Right lobe of liver (tissue), 6 donors: ENCODE results near the gene UBE2N. TPM values are rescaled to one million over a fixed set of nuclear protein-coding genes. Genes with fewer than 3 reads are reported as not detected.

Source experiments
- ATAC-seq, 4 donors: fragments of 200-7000 bp; cut with Tn5 transposase; one replicate each; pipeline ENCODE4 v1.9.1; 2020; ENCODE audit warnings: mild to moderate bottlenecking in 4 of 4, moderate library complexity in 4 of 4
- DNase-seq, 3 donors: peaks; one replicate each; pipeline ENCODE4 v3.0.0-alpha.2; 2020
- H3K27ac ChIP-seq, 3 donors: fragments of 200-600 bp; one replicate each; pipeline ENCODE4 v1.8.0; 2022
- H3K27me3 ChIP-seq, 2 donors: fragments of 200-600 bp; one replicate each; pipeline ENCODE4 v1.8.0; 2022
- H3K36me3 ChIP-seq, 4 donors: fragments of 200-600 bp; sonication (generic) in 1 of 4; one replicate each; pipeline versions ENCODE4 v1.5.1 to v1.8.0; 2017 to 2022; ENCODE audit warnings: control low read depth in 1 of 4
- H3K4me1 ChIP-seq, 4 donors: fragments of 200-600 bp; sonication (generic) in 1 of 4; one replicate each; pipeline versions ENCODE4 v1.5.1 to v1.8.0; 2017 to 2022; ENCODE audit warnings: control low read depth in 1 of 4
- H3K4me3 ChIP-seq, 3 donors: fragments of 200-600 bp; one replicate each; pipeline ENCODE4 v1.8.0; 2022
- H3K9me3 ChIP-seq, 4 donors: fragments of 200-600 bp; sonication (generic) in 1 of 4; one replicate each; pipeline versions ENCODE4 v1.5.1 to v1.8.0; 2017 to 2022; ENCODE audit warnings: control low read depth in 1 of 4
- POLR2A ChIP-seq: fragments of 450-650 bp; IDR thresholded peaks from one replicate; pipeline ENCODE4 v1.6.1; 2017; ENCODE audit warnings: antibody characterized with exemption, mild to moderate bottlenecking
- WGBS: methylation state at CpG from one replicate; pipeline ENCODE4 v1.1.6; 2018; ENCODE audit warnings: low coverage, low lambda C conversion rate; ENCODE audit not compliant: insufficient coverage; ENCODE audit errors: missing lambda C conversion rate; 5-methylcytosine and 5-hydroxymethylcytosine counted together
- intact Hi-C, 2 donors: fragments of 100-400 bp; cut with DNase I; formaldehyde crosslinking; loops; one replicate each; pipeline versions ENCODE4 v1.11.2 to v1.14.1; 2022
- total RNA-seq, 6 experiments: library from RNA; depleted of rRNA in 2 of 6; stranded (reverse); fragments of >200 nt in 2 of 6; fragmentation: NEBNext Ultra II Directional in 3 of 6; extraction: Animal tissue kit (Norgen Biotek cat#: 25700) in 3 of 6; gene quantifications; one replicate each; pipeline versions ENCODE4 v1.1.0 to v1.2.4, GENCODE V29; 2016 to 2023
- TF ChIP-seq, protein P1 (sequence below), 4 donors: fragments of 200-600 bp in 3 of 4; fragments of 450-650 bp in 1 of 4; IDR thresholded peaks; one replicate each; pipeline versions ENCODE4 v1.5.1 to v1.8.0; 2016 to 2022; ENCODE audit warnings: antibody characterized with exemption in 4 of 4, mild to moderate bottlenecking in 2 of 4
- donor health status: DM: no; HTN: yes; CAD: no.
- donor health status: DM: no; HTN: no; CAD: no.
- donor health status: DM: no; HTN: no; CAD: no.
- donor health status: DM: no; HTN: yes; CAD: no.
- donor health status: DM: no; HTN: yes; CAD: no.

UBE2N gene
- total RNA-seq, 6 experiments from 2014 or later: 22.0 to 36.2 (median 28.6) TPM

DNA sequence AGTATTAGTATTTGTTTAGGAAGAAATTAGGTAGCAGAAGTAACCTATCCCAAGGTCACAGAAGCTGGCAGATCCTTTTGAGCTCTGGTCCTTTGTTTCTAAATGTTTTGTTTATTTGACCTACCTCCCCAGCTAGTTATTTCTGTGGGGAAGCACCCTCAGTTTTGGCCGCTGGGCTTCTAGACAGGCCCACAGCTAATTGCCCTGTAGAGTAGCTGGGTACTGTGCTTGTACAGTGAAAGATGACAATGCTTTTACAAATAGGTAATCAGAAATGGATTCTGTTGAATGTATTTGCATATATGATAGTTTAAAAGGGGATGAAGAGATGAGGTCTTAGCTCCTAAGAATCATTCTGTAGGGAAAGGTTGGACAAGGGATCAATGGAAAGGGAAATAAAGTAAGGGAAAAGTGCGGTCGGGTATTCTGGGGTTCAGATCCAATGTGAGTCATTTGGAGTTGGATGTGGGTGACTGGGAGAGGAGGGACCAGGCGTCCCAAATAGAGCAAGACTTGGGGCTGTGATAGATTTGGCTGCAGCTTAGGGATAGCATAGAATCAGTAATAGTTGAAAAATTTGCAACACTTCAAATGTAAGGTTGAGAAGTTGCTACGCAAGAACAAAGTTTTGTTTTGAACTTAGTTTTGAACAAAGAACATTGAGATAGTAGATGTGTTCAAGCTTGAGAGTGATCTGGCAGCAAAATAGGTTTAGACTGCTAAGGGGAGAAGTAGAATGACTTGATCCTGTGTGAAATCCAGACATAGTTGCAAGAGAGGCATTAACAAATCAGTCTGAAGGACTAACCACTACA, 60.4 kb downstream of the UBE2N start:
- Histone ChIP-seq H3K27me3 (no peaks in the 10 kb centered on the region), H3K9me3 (no peaks in the 10 kb centered on the region), H3K36me3 (no peaks in the 10 kb centered on the region), H3K4me1 (peaks cover 4 to 27% (median 5%) of the 10 kb centered on the region in 4 donors), H3K4me3 (peak overlapping the region in 1 of 3 donors; percentile 75), H3K27ac (peak overlapping the region in 2 of 3 donors; percentile 29 to 99)
- 44% methylated on average over 5 of the region's 5 CpGs for WGBS
- intact Hi-C loops: no loop called here
- TF ChIP-seq POLR2A: no peak
- TF ChIP-seq, protein P1, sequence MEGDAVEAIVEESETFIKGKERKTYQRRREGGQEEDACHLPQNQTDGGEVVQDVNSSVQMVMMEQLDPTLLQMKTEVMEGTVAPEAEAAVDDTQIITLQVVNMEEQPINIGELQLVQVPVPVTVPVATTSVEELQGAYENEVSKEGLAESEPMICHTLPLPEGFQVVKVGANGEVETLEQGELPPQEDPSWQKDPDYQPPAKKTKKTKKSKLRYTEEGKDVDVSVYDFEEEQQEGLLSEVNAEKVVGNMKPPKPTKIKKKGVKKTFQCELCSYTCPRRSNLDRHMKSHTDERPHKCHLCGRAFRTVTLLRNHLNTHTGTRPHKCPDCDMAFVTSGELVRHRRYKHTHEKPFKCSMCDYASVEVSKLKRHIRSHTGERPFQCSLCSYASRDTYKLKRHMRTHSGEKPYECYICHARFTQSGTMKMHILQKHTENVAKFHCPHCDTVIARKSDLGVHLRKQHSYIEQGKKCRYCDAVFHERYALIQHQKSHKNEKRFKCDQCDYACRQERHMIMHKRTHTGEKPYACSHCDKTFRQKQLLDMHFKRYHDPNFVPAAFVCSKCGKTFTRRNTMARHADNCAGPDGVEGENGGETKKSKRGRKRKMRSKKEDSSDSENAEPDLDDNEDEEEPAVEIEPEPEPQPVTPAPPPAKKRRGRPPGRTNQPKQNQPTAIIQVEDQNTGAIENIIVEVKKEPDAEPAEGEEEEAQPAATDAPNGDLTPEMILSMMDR (IDR thresholded peaks at IDR 0.05): no peak
- DNase-seq (no peak), ATAC-seq (no peak)

DNA sequence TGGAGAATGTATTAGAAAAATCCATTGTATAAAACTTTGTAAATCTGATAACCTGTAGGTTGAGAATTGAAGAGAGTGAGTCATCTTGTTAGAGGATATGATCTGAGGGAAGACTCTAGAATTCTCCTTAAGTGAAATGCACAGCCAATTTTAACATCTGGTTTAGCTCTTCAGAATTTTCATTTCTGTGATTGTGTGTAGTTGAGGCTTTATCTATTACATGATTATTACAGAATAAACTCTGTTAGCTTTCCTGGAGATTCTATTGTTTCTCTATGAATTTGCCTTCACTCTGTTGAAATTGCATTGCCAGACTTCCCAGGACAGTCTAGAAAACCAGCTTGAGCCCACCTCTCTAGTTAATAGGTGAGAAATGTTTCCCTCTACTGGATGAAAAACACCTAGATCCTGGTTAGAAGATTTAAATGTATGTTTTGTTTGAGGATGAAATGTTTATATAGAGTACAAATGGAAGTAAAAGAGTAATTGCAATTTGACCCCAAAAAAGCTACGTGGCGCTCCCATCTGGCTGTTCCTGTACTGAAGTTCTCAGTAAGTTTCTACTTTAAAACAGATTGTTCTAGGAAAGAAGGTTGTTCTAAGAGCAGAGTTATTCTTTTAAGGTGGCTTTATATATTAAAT, 61.1 kb downstream of the UBE2N start:
- WGBS: 14% methylated on average over 2 of the region's 2 CpGs
- intact Hi-C loops: no loop called here
- H3K36me3 ChIP-seq: no peaks in the 10 kb centered on the region
- DNase-seq (no peak), ATAC-seq (no peak)
- H3K27ac ChIP-seq: peak overlapping the region; percentile 94 to 99 (median 95)
- TF ChIP-seq, protein P1 (IDR thresholded peaks at IDR 0.05): peak; percentile 21 to 32 (median 24)
- TF ChIP-seq POLR2A: no peak
- H3K4me1 ChIP-seq: peaks cover 4 to 33% (median 9%) of the 10 kb centered on the region in 4 donors
- H3K27me3 ChIP-seq: no peaks in the 10 kb centered on the region
- H3K9me3 ChIP-seq: no peaks in the 10 kb centered on the region
- peak overlapping the region; percentile 75 to 80 (median 79) for H3K4me3 ChIP-seq

DNA sequence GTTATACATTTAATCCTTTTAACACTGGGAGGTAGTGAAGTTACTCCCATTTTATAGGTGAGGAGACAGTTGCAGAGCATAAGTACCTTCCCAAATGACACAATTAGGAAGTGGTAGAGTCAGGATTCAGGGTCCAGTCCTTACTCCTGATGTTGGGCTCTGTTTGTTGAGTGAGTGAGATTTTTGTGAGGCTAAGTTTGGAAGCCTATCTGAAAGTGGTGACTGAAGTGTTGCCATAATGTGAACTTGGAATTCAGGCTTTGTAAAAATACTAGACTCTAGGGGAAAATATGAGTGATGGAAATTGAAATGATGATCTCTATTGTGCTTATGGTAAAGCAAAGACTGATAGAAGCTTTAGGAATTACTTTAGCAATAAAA, 61.8 kb downstream of the UBE2N start:
- intact Hi-C loops: no loop called here
- DNase-seq (no peak), ATAC-seq (no peak)
- no peaks in the 10 kb centered on the region for H3K27me3 ChIP-seq
- TF ChIP-seq POLR2A: no peak
- TF ChIP-seq, protein P1 (IDR thresholded peaks at IDR 0.05): no peak
- H3K9me3 ChIP-seq: no peaks in the 10 kb centered on the region
- H3K36me3 ChIP-seq: no peaks in the 10 kb centered on the region
- peak overlapping the region; percentile 75 to 80 (median 79) for H3K4me3 ChIP-seq
- peak overlapping the region; percentile 94 to 99 (median 95) for H3K27ac ChIP-seq
- peaks cover 4 to 35% (median 10%) of the 10 kb centered on the region in 4 donors for H3K4me1 ChIP-seq

DNA sequence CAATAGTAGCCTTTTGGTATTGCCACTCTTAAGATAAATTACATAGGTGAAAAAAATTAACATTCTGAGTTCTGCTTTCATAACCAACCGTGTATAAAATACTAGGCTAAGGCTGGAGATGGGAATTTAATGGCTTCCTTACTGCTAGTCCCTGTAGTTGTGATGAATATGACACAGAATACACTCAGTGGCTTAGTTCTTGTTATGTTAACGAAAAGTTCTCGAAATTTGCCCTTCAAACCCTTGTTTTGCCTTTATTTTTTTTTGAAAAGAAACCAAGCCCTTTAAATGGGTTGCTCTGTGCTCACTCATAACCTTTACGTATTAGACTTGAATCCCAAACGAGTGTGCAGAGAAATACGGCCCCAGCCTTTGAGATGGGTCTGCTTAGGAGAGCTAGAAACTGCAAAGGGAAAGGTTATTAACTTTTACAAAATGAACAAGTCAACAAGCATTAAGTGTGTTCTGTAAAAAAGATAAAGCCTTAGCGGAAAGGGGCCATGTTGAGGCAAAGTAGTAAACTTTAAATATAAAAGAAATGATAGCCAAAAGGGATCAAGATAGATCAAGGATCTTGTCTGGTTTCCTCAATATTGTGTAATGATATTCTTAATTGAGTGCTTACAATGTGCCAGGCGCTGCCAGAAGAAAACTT, 62.3 kb downstream of the UBE2N start:
- peak overlapping the region; percentile 75 to 80 (median 79) for H3K4me3 ChIP-seq

More for the DNA sequence above, 62.3 kb downstream of the UBE2N start:
- intact Hi-C loops: no loop called here
- H3K9me3 ChIP-seq: no peaks in the 10 kb centered on the region
- TF ChIP-seq, protein P1 (IDR thresholded peaks at IDR 0.05): no peak
- no peak for TF ChIP-seq POLR2A
- H3K4me1 ChIP-seq: peaks cover 4 to 40% (median 13%) of the 10 kb centered on the region in 4 donors
- H3K36me3 ChIP-seq: no peaks in the 10 kb centered on the region
- H3K27ac ChIP-seq: peak overlapping the region; percentile 94 to 99 (median 95)
- WGBS: 3% methylated on average over 8 of the region's 8 CpGs
- no peaks in the 10 kb centered on the region for H3K27me3 ChIP-seq
- ATAC-seq (no peak), DNase-seq (no peak)
